Transverse colon (tissue), 4 donors: Measurements from ENCODE around the gene BTG4.

Source experiments
- EP300 ChIP-seq: sonication (generic); formaldehyde crosslinking; IDR thresholded peaks from one replicate; pipeline ENCODE4 v1.6.1; 2017; ENCODE audit warnings: antibody characterized with exemption, low read depth
- POLR2A ChIP-seq: fragments of 450-650 bp; IDR thresholded peaks from one replicate; pipeline ENCODE4 v1.6.1; 2016; ENCODE audit warnings: antibody characterized with exemption, mild to moderate bottlenecking, moderate library complexity
- POLR2AphosphoS5 ChIP-seq, 3 donors: sonication (generic); formaldehyde crosslinking; IDR thresholded peaks; one replicate each; pipeline ENCODE4 v1.6.1; 2016; ENCODE audit warnings: antibody characterized with exemption in 3 of 3
- TF ChIP-seq, protein P1 (sequence below), 5 experiments: fragments of 200-600 bp in 3 of 5; fragments of 450-650 bp in 2 of 5; sonication (generic) in 3 of 5; IDR thresholded peaks; 1 replicate in 2 of 5; 2 replicates in 3 of 5; pipeline ENCODE4 v1.5.1; 2016 to 2017; ENCODE audit warnings: antibody characterized with exemption in 5 of 5, inconsistent platforms in 3 of 5, mild to moderate bottlenecking in 2 of 5, moderate library complexity in 1 of 5

- TF ChIP-seq, protein P1, sequence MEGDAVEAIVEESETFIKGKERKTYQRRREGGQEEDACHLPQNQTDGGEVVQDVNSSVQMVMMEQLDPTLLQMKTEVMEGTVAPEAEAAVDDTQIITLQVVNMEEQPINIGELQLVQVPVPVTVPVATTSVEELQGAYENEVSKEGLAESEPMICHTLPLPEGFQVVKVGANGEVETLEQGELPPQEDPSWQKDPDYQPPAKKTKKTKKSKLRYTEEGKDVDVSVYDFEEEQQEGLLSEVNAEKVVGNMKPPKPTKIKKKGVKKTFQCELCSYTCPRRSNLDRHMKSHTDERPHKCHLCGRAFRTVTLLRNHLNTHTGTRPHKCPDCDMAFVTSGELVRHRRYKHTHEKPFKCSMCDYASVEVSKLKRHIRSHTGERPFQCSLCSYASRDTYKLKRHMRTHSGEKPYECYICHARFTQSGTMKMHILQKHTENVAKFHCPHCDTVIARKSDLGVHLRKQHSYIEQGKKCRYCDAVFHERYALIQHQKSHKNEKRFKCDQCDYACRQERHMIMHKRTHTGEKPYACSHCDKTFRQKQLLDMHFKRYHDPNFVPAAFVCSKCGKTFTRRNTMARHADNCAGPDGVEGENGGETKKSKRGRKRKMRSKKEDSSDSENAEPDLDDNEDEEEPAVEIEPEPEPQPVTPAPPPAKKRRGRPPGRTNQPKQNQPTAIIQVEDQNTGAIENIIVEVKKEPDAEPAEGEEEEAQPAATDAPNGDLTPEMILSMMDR (IDR thresholded peaks at IDR 0.05): no peak
- no peak for TF ChIP-seq POLR2A
- TF ChIP-seq POLR2AphosphoS5 (IDR thresholded peaks at IDR 0.05): no peak
- no peak for TF ChIP-seq EP300
These were observed 61.5 kb downstream of the BTG4 start for GRCh38 chr11:111450480-111451320.
